Astrocyte of the hippocampus (primary cell): Measurements from ENCODE around the gene TOLLIP.
A peak's percentile ranks its signal among the peaks of the same experiment; 100 is the strongest.
"Not testable (repeated sequence)": the region's sequence is repeated elsewhere in the genome, so short reads cannot be mapped to it uniquely, and the experiment has no call there.

Source experiments
- DNase-seq: peaks from one replicate; pipeline ENCODE4 v3.0.0; 2011; ENCODE audit warnings: low read depth, low spot score

TOLLIP gene

DNA sequence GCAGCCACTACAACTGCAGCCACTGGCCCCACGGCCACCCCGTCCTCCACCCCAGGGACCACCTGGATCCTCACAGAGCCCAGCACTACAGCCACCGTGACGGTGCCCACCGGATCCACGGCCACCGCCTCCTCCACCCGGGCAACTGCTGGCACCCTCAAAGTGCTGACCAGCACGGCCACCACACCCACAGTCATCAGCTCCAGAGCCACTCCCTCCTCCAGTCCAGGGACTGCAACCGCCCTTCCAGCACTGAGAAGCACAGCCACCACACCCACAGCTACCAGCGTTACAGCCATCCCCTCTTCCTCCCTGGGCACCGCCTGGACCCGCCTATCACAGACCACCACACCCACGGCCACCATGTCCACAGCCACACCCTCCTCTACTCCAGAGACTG lies 63.1 kb downstream of the TOLLIP start:
- not testable (repeated sequence) for DNase-seq

DNA sequence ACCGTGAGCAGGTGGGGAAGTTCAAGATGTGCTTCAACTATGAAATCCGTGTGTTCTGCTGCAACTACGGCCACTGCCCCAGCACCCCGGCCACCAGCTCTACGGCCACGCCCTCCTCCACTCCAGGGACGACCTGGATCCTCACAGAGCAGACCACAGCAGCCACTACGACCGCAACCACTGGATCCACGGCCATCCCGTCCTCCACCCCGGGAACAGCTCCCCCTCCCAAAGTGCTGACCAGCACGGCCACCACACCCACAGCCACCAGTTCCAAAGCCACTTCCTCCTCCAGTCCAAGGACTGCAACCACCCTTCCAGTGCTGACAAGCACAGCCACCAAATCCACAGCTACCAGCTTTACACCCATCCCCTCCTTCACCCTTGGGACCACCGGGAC lies 63.7 kb downstream of the TOLLIP start:
- not testable (repeated sequence) for DNase-seq

DNA sequence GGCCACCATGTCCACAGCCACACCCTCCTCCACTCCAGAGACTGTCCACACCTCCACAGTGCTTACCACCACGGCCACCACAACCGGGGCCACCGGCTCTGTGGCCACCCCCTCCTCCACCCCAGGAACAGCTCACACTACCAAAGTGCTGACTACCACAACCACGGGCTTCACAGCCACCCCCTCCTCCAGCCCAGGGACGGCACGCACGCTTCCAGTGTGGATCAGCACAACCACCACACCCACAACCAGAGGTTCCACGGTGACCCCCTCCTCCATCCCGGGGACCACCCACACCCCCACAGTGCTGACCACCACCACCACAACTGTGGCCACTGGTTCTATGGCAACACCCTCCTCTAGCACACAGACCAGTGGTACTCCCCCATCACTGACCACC lies 64.9 kb downstream of the TOLLIP start:
- not testable (repeated sequence) for DNase-seq

DNA sequence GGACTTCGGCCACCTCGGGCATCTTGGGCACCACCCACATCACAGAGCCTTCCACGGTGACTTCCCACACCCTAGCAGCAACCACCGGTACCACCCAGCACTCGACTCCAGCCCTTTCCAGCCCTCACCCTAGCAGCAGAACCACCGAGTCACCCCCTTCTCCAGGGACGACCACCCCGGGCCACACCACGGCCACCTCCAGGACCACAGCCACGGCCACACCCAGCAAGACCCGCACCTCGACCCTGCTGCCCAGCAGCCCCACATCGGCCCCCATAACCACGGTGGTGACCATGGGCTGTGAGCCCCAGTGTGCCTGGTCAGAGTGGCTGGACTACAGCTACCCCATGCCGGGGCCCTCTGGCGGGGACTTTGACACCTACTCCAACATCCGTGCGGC lies 65.9 kb downstream of the TOLLIP start:
- not testable (repeated sequence) for DNase-seq

DNA sequence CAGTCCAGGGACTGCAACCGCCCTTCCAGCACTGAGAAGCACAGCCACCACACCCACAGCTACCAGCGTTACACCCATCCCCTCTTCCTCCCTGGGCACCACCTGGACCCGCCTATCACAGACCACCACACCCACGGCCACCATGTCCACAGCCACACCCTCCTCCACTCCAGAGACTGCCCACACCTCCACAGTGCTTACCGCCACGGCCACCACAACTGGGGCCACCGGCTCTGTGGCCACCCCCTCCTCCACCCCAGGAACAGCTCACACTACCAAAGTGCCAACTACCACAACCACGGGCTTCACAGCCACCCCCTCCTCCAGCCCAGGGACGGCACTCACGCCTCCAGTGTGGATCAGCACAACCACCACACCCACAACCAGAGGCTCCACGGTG lies 66.7 kb downstream of the TOLLIP start:
- DNase-seq, result not testable (repeated sequence)

DNA sequence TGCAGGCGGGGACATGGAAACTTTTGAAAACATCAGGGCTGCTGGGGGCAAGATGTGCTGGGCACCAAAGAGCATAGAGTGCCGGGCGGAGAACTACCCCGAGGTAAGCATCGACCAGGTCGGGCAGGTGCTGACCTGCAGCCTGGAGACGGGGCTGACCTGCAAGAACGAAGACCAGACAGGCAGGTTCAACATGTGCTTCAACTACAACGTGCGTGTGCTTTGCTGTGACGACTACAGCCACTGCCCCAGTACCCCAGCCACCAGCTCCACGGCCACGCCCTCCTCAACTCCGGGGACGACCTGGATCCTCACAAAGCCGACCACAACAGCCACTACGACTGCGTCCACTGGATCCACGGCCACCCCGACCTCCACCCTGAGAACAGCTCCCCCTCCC lies 67.1 kb downstream of the TOLLIP start:
- DNase-seq, result no peak

DNA sequence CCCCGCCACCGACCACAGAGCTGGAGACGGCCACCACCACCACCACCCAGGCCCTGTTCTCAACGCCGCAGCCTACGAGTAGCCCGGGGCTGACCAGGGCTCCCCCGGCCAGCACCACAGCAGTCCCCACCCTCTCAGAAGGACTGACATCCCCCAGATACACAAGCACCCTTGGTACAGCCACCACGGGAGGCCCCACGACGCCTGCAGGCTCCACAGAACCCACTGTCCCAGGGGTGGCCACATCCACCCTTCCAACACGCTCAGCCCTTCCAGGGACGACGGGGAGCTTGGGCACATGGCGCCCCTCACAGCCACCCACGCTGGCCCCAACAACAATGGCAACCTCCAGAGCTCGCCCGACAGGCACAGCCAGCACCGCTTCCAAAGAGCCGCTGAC lies 67.7 kb downstream of the TOLLIP start:
- no peak for DNase-seq

DNA sequence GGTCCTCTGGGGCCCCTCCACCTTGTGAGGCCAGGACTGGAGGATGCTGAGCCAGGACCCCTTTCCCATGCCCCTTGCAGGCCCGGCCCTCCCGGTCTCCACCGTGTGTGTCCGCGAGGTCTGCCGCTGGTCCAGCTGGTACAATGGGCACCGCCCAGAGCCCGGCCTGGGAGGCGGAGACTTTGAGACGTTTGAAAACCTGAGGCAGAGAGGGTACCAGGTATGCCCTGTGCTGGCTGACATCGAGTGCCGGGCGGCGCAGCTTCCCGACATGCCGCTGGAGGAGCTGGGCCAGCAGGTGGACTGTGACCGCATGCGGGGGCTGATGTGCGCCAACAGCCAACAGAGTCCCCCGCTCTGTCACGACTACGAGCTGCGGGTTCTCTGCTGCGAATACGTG lies 68.7 kb downstream of the TOLLIP start:
- no peak for DNase-seq

DNA sequence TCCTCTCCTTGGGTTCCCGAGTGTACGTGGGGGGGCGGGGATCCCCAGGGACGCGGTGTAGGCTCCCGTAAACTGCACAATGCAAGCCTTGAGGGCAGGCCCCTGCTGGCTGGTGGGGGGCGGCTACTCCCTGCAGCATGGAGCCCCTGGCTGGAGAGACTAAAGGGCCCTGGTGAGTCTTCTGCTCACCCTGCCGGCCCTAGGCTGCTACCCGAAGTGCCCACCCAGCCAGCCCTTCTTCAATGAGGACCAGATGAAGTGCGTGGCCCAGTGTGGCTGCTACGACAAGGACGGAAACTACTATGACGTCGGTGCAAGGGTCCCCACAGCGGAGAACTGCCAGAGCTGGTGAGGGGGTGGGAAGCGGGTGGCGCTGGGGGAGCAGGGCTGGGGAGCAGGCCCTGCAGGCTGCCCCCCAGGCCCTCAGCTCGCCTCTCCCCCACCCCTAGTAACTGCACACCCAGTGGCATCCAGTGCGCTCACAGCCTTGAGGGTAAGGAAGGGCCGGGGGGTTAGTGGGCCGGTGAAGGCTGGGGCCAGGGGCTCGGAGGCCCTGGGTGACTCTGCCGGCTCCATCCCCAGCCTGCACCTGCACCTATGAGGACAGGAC lies 69.7 kb downstream of the TOLLIP start:
- no peak for DNase-seq

DNA sequence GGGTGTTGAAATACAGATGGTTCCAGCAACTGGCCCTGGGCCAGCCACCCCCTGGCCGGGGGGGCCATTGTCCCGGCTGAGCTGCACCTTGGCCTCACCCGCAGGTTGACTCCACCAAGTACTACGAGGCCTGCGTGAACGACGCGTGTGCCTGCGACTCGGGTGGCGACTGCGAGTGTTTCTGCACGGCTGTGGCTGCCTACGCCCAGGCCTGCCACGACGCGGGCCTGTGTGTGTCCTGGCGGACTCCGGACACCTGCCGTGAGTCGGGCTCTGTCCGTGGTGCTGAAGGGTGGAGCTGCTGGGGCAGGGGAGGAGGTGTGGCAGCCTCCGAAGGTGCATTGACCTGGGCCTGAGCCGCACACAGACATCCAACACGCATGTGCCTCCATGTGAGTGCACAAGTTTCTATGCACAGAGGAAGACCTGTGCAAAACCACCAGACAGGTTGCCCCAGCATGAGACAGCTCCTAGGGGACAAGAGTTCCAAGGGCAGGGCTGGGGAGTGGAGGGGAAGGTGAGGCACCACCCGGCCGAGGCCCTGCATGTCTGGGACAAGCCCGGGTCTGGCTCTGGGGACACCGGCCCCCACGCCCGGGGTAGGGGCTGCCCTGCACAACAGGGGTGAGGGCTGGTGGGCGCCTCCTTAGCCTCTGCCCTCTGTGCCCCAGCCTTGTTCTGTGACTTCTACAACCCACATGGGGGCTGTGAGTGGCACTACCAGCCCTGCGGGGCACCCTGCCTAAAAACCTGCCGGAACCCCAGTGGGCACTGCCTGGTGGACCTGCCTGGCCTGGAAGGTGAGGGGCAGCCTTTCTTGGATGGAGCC lies 70.5 kb downstream of the TOLLIP start:
- DNase-seq, result peak; percentile 19

DNA sequence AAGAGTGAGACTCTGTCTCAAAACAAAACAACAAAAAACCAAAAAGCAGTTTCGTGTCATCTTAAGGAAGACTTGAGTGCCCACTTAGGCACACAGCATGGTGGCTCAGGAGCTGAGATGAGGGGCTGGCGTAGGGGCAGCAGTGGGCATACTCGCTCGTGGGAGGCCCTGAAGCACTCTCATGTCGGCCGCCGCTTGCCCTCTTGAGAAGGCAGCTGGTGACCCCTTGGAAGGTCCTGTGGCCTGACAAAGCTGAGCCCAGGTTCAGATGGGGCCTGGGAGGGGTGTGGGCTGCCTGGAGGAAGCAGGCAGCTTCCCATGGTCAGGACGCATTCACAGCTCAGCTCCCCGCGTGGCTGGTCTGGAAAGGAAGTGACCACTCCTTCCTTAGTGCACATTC lies 71.6 kb downstream of the TOLLIP start:
- DNase-seq, result no peak

DNA sequence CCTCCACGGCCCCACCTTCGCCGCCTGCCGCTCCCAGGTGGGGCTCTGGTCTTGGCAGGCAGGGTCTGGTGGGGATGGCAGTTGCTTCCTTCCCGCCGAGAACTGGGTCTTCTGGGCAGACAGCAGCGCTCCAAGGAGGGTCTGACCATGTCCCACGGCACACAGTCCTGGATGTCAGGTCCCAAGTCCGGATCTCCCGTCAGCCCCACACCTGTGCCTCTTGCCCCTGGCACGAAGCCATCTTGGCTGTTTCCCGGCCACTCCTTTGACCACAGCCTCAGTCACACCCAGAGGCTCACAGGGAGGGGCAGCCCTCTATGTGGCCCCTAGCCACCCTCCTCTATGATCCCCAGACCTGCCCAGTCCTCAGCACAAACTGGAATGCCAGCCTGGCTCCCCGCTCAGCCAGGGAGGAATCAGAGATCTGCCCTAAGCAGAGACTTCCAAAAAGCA lies 72.3 kb downstream of the TOLLIP start:
- DNase-seq, result no peak

DNA sequence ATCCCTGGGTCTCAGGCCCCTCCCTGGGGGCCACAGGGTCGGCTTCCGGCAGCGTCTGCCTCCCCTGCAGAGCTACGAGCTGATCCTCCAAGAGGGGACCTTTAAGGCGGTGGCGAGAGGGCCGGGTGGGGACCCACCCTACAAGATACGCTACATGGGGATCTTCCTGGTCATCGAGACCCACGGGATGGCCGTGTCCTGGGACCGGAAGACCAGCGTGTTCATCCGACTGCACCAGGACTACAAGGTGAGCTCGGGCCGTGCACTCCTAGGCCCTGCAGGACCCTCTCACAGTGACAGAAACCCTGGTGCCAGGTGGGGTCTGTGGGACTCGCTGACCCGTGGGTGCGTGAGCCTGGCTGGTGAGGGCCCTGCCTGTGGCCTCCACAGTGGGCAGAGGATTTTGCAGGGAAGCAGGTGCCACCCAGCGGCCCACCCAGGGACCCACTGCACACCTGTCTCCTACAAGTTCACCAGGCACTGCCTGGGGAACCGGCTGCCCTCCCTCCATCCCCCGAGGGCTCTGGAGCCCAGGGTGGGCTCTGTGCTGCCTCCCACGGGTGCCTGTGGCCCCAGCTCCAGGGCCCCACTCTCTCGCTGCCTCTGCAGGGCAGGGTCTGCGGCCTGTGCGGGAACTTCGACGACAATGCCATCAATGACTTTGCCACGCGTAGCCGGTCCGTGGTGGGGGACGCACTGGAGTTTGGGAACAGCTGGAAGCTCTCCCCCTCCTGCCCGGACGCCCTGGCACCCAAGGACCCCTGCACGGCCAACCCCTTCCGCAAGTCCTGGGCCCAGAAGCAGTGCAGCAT lies 72.9 kb downstream of the TOLLIP start:
- DNase-seq, result no peak

DNA sequence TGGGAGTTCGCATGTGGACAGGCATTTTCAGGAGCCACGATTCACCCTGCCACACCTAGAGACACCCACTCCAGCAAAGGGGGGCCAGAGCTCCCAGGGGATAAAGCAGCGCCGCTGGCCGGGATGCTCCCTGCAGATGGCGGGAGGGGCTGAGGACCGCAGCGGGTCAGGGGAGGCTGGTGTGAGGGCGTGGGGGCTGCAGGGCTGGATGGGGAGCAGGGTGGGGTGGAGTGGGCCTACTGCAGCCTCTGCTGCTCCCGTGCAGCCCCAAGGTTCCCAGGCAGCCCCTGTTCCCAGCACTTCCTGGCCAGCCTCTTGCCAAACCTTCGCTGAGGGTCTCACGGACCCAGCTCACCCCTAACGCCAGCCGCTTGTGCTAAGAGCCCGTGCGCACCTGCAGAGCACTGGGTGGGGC lies 73.5 kb downstream of the TOLLIP start:
- no peak for DNase-seq

DNA sequence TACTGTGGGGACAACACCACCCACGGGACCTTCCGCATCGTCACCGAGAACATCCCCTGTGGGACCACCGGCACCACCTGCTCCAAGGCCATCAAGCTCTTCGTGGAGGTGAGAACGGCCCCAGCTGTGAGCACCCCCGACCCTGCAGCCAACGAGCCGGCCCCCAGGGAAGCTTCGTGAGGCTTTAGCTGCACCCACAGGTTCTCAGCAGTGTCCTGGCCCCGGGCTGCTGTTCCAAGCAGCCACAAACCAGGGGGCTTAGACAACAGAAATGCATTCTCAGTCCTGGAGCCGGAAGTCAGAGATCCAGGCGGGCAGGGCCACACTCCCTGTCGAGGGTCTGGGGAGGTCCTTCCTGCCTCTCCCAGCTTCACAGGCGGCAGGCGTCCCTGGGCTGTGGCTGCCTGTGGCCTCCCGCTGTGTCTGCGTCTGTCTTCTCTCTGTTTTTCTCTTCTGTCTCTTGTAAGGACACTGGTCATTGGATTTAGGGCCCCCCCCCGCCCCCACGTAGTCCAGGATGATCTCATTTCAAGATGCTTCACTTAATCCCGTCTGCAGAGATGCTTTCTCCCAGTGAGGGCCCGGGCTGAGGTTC lies 74.0 kb downstream of the TOLLIP start:
- DNase-seq, result no peak

DNA sequence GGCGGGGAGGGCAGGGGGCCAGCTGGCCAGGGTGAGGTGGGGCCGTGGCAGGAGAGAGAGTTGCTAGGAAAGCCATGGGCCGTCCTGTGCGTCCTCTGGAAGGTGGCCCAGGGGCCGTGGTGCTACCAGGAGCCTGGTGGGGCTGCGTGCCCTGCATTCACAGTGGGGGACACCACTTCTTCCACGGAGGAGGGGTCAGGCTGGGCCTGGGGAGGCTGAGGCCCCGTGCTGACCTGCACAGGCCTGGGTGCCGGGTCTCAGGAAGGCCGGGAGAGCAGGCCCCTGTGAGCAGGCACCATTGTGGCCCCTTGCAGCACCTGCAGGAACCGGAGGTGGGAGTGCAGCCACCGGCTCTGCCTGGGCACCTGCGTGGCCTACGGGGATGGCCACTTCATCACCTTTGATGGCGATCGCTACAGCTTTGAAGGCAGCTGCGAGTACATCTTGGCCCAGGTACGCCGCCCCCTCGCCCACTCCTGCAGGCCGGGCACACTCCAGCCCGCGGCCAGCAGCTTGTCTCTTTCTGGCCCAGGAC lies 74.6 kb downstream of the TOLLIP start:
- no peak for DNase-seq

DNA sequence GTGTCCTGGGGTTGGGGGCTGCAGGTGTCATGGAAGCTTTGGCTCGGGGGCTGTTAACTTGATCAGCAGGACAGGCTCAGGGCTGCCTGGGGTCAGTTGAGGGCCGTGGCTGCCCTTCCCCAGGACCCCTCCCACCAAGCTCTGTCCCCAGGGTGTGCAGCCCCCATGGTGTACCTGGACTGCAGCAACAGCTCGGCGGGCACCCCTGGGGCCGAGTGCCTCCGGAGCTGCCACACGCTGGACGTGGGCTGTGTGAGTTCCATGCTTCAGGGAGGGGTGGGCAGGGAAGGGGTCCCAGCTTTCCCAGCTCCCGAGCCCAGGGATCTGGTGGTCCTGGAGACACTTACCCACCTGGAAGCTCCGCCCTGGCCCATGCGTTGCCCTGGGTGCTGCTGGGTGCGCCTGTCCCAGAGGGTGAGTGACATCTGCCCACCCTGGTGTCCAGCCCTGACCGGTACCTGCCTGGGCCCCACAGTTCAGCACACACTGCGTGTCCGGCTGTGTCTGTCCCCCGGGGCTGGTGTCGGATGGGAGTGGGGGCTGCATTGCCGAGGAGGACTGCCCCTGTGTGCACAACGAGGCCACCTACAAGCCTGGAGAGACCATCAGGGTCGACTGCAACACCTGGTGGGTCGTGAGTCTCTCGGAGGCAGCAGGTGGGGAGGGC lies 75.2 kb downstream of the TOLLIP start:
- DNase-seq, result no peak

DNA sequence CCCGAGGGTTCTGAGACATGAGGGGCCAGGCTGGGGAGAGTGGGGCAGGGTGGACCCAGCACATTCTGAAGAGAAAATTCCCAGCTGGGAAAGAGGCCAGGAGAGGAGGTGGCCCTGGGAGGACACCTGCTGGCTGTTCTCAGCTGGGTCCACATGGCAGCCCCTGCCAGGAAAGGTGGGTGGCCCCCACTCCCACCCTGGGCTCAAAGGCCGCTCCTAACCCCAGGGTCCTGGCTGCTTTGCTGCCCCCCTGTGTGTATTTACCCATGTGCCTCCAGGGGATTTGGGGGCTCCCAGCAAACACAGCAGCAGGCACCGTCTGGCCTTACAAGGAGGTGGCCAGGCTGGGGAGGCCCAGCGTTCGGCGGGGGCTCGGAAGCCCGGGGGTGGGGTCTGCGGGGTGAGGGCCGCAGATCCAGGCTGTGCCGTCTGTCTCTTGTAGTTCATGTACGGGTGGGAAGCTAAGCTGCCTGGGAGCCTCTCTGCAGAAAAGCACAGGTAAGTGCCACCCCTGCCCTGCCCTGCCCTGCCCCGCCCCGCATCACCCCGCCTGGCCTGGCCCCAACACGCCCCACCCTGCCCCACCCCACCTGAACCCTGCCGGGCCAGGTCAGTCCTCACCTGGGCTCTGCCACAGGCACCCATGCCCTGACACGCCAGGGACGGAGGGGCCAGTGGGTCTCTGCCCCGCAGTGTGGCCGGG lies 75.9 kb downstream of the TOLLIP start:
- DNase-seq, result no peak

DNA sequence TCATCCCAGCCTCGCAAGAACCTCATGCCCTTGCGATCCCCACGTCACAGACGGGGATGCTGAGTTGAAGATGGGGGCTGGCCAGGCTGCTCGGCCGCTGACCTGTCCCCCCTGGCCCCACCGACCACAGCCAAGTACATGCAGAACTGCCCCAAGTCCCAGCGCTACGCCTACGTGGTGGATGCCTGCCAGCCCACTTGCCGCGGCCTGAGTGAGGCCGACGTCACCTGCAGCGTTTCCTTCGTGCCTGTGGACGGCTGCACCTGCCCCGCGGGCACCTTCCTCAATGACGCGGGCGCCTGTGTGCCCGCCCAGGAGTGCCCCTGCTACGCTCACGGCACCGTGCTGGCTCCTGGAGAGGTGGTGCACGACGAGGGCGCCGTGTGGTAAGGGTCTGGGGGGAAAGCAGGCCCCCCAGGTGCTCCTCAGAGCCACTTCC lies 76.5 kb downstream of the TOLLIP start:
- no peak for DNase-seq
